Aorta (tissue), 5 donors: Measurements from ENCODE around the gene MCU. TPM values are rescaled to one million over a fixed set of nuclear protein-coding genes. Genes with fewer than 3 reads are reported as not detected.

Experiments
- ATAC-seq: fragments of 200-7000 bp; cut with Tn5 transposase; one replicate; pipeline ENCODE4 v1.9.1; 2022; ENCODE audit warnings: moderate library complexity; ENCODE audit not compliant: low FRiP score
- DNase-seq, 2 donors: peaks; one replicate each; pipeline ENCODE4 v3.0.0-alpha.2; 2020
- H3K27ac ChIP-seq, 2 donors: one replicate each; pipeline ENCODE4 v1.5.1; 2013; ENCODE audit warnings: low read length in 2 of 2, mild to moderate bottlenecking in 2 of 2, moderate library complexity in 2 of 2, control low read depth in 1 of 2, inconsistent platforms in 1 of 2, low read depth in 1 of 2
- H3K27me3 ChIP-seq, 2 donors: one replicate each; pipeline ENCODE4 v1.6.1; 2013; ENCODE audit warnings: control low read depth in 1 of 2, low read length in 1 of 2, mild to moderate bottlenecking in 1 of 2, moderate library complexity in 1 of 2; ENCODE audit not compliant: insufficient read depth in 2 of 2, control insufficient read depth in 1 of 2
- H3K36me3 ChIP-seq, 2 donors: one replicate each; pipeline ENCODE4 v1.6.1; 2013; ENCODE audit warnings: control low read depth in 1 of 2, low read length in 1 of 2, mild to moderate bottlenecking in 1 of 2; ENCODE audit not compliant: insufficient read depth in 2 of 2, control insufficient read depth in 1 of 2
- H3K4me1 ChIP-seq, 2 donors: one replicate each; pipeline ENCODE4 v1.6.1; 2013; ENCODE audit warnings: low read length in 2 of 2, control low read depth in 1 of 2, mild to moderate bottlenecking in 1 of 2, moderate library complexity in 1 of 2; ENCODE audit not compliant: insufficient read depth in 2 of 2, control insufficient read depth in 1 of 2
- H3K4me3 ChIP-seq, 2 donors: one replicate each; pipeline ENCODE4 v1.5.1; 2013; ENCODE audit warnings: low read length in 2 of 2, control low read depth in 1 of 2, mild to moderate bottlenecking in 1 of 2
- H3K9me3 ChIP-seq: one replicate; pipeline ENCODE4 v1.6.1; 2013; ENCODE audit warnings: mild to moderate bottlenecking, low read length; ENCODE audit not compliant: control insufficient read depth
- WGBS, 2 donors: extraction: QIAGEN DNeasy Blood & Tissue Kit; methylation state at CpG; one replicate each; pipeline ENCODE4 v1.1.7; 2013; 5-methylcytosine and 5-hydroxymethylcytosine counted together
- intact Hi-C, 2 donors: fragments of 100-400 bp; cut with DNase I; formaldehyde crosslinking; loops; one replicate each; pipeline versions ENCODE4 v1.14.2 to v1.15.0; 2022
- polyA plus RNA-seq, 2 donors: library from polyadenylated mRNA; stranded (reverse); fragments of 200-250 nt; gene quantifications; one replicate each; pipeline ENCODE4 v1.2.3, GENCODE V29; 2013
- total RNA-seq, 2 donors: library from RNA; stranded (reverse); fragmentation: NEBNext Ultra II Directional; extraction: Animal tissue kit (Norgen Biotek cat#: 25700); gene quantifications; one replicate each; pipeline ENCODE4 v1.2.1, GENCODE V29; 2021
- donor health status: healthy with polysubstance abuse.
- donor health status: Bipolar disorder and iron deficiency.
- donor health status: DM: no; HTN: no; CAD: no.
- donor health status: DM: no; HTN: no; CAD: no.
- donor health status: DM: yes; HTN: yes; CAD: no.

The MCU gene
- total and polyA plus RNA-seq, 4 donors = 18.3 to 45.6 (median 26.6) TPM

DNA sequence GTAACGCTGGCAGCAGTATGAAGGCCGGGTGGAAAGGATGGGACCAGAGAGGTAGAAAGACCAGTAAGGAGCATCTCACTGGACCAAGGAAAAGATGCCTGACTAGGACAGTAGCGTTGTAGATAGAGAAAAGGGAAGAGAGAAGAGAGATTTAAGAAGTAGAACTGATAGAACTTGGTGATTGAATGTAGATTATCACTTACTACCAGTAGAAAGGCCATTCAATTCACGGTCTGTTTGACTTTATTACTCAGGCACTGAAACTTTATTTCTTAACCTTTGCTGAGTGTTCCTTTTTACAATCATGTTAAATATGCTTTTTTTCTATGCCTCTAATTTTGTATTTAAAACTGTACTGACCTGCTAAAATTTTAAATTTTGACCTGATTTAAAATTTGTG, 12.2 kb downstream of the MCU start:
- WGBS, 2 donors = 91 to 92% methylated on average over 4 of the region's 4 CpGs
- Histone ChIP-seq H3K9me3 (no peaks in the 10 kb centered on the region), H3K27ac (no peak overlapping the region), H3K36me3 (no peaks in the 10 kb centered on the region), H3K4me3 (no peak overlapping the region), H3K4me1 (peaks cover 0 to 4% of the 10 kb centered on the region in 2 donors), H3K27me3 (no peaks in the 10 kb centered on the region)
- intact Hi-C loops = loop anchor here in 1 of 2 donors (5.0 kb wide), 2 partner anchors 33 to 128 kb away; no protein-coding TSS in a partner anchor
- ATAC-seq (no peak), DNase-seq (no peak)

DNA sequence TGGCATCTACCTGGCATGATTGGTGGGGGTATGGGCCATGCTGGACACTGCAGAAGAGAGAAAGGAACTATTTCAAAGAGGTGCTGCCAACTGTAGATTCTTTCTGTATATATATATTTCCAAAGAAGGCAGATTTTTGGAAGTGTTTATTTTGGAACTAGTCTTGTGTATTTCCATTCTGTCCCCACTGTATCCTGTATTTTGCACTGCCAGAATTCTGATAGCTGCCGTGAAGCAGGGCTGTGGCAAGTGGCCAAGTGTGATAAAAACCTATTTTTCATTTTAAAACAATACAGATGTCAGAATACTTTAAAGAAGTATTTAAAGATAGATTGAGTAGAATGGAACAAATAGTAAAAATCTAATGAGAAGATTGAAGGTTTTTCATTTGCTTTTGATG, 17.1 kb downstream of the MCU start:
- DNase-seq (no peak), ATAC-seq (peak; percentile 53)
- no peaks in the 10 kb centered on the region for H3K9me3 ChIP-seq
- peak overlapping the region; percentile 44 to 57 for H3K27ac ChIP-seq
- peaks cover 3 to 4% of the 10 kb centered on the region in 2 donors for H3K4me1 ChIP-seq
- H3K36me3 ChIP-seq = no peaks in the 10 kb centered on the region
- H3K27me3 ChIP-seq = no peaks in the 10 kb centered on the region
- WGBS, 2 donors = 3 to 5% methylated on average over 1 of the region's 1 CpG
- H3K4me3 ChIP-seq = no peak overlapping the region
- intact Hi-C loops = no loop called here

DNA sequence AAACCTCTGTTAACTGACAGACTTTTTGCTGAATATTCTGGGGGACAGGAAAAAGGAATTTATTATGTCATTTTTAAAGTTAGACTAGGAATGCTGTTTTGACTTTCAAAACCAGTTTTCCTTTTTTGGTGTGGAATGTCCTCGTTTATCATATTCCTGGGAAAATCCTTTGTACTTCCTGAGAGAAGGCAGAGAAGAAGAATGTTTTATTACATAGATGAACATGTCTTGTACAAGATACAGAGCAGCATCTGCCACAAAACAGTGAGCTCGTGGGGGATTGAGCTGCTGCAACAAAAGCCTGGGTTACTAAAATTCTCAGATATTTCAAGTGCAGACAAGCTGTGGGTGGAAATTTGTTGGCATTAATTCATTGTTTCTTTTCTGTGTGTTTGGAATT, 20.2 kb downstream of the MCU start:
- H3K36me3 ChIP-seq = peaks cover 0 to 1% of the 10 kb centered on the region in 2 donors
- DNase-seq = no peak
- ATAC-seq = peak; percentile 37
- intact Hi-C loops = no loop called here
- H3K4me1 ChIP-seq = peaks cover 3 to 6% of the 10 kb centered on the region in 2 donors
- H3K9me3 ChIP-seq = no peaks in the 10 kb centered on the region
- no peaks in the 10 kb centered on the region for H3K27me3 ChIP-seq
- peak overlapping the region in 1 of 2 donors; percentile 48 for H3K4me3 ChIP-seq
- 3 to 4% methylated on average over 2 of the region's 2 CpGs for WGBS, 2 donors
- peak overlapping the region; percentile 76 to 81 for H3K27ac ChIP-seq

DNA sequence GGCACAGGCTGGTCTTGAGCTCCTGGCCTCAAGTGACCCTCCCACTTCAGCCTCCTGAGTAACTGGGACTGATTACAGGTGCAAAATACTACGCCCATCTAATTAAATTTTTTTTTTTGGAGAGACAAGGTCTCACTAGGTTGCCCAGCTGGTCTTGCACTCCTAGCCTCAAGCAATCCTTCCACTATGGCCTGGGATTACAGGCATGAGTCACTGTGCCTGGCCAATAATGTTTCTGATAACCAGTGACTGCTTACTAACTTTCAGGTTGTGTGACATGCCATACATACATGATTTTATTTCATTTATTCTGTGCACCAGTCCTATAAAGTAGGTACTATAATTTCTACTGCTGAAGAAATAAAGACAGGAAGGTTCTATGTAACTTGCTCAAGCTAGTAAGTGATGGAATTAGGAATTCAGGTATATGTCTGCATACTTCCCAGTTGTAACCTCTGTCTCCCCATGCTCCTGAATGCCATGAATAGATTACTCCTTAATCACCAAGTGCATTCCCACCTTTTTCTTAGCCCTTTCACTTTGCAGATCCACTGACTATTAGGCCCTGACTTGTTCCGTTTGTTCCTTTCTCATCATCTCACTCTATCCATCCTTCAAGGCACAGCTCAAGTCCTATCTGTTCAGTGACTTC, 28.1 kb downstream of the MCU start:
- Histone ChIP-seq H3K4me3 (no peak overlapping the region), H3K9me3 (no peaks in the 10 kb centered on the region), H3K27me3 (no peaks in the 10 kb centered on the region), H3K36me3 (peaks cover 0 to under 1% of the 10 kb centered on the region in 2 donors), H3K4me1 (peaks cover 0 to 5% of the 10 kb centered on the region in 2 donors), H3K27ac (no peak overlapping the region)
- 95 to 97% methylated on average over 2 of the region's 2 CpGs for WGBS, 2 donors
- ATAC-seq (no peak), DNase-seq (no peak)
- intact Hi-C loops = no loop called here

DNA sequence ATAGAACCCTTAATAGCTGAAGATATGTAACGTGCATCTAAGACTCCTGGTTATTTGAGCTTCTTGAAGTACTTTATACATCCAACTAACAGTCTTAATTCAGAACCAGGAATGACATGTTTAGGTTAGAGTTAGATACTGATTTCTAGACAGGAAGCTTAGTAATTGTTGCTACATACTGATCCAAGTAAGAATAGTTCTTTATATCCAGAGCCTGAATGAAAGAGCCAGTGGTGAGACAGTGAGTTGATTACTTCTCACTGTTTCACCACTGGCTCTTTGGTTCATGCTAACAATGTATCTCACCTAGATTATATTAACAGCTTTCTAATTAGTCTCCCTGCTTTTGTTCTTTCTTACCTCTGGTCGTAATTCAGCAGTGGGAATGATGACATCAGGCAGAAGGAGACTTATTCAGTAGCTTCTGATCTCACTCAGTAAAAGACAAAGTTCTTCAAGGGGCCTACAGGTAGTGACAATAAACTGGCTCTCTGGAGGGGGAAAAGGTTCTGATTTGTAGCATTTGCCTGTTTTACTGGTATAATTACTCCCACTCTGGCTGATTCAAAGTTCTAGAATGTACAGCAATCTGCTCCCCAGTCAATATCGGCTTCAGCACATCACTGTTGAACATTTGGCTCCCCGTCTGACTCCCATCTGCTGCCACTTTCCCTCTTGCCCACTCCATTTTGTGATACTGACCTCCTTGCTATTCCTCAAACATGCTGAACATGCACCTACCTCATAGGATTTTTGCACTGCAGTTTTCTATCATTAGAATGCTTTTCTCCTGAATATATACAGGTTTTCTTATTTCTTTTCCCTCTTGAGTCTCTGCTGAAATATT, 29.1 kb downstream of the MCU start:
- no peak for ATAC-seq
- H3K9me3 ChIP-seq = no peaks in the 10 kb centered on the region
- H3K27ac ChIP-seq = peak overlapping the region in 1 of 2 donors; percentile 51
- no peak overlapping the region for H3K4me3 ChIP-seq
- no peak for DNase-seq
- no peaks in the 10 kb centered on the region for H3K27me3 ChIP-seq
- 75 to 77% methylated on average over 4 of the region's 4 CpGs for WGBS, 2 donors
- H3K36me3 ChIP-seq = peaks cover 0 to 1% of the 10 kb centered on the region in 2 donors
- intact Hi-C loops = no loop called here
- H3K4me1 ChIP-seq = peaks cover 0 to 5% of the 10 kb centered on the region in 2 donors

DNA sequence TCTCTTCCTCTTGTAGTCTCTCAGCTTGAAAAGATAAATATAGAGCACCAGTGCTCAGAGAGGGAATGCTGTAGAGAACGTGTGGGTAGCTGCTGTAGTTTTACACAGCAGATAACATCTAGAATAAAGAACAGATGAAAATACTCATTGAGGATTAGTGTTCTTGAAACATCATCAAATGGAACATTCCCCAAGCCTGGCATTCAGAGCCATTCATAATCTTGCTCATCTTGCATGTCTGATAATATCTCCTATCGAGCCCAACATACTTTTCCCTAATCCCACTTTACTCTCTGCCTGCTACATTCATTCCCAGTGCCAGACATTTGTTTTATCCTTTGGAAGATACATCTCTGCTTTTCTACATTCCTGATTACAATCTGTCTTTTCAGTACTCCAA, 35.2 kb downstream of the MCU start:
- ATAC-seq = no peak
- Histone ChIP-seq H3K9me3 (no peaks in the 10 kb centered on the region), H3K4me1 (no peaks in the 10 kb centered on the region), H3K36me3 (peaks cover 0 to 2% of the 10 kb centered on the region in 2 donors), H3K27ac (no peak overlapping the region), H3K27me3 (no peaks in the 10 kb centered on the region), H3K4me3 (no peak overlapping the region)
- DNase-seq = no peak
- intact Hi-C loops = no loop called here
- WGBS, 2 donors = 47 to 50% methylated on average over 2 of the region's 2 CpGs

DNA sequence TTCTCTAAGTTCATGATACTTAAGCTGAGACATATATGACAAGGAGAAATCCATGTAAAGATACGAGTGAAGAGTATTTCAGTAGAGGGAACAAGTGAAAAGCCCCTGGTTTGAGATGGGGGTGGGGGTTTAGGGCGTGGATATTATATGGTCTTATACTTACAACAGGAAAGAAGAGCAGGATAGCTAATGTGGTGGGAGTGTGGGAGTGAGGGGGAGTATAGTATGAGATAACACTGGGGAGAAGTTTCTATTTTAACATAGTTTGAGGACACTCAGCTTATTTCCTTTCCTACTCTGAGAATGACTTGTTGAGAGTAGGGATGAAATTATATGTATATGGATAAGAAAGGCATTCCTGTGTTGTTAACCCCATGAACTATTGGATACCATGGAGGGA, 36.5 kb downstream of the MCU start:
- H3K9me3 ChIP-seq = no peaks in the 10 kb centered on the region
- no peak overlapping the region for H3K27ac ChIP-seq
- WGBS, 2 donors = 89 to 91% methylated on average over 2 of the region's 2 CpGs
- DNase-seq (no peak), ATAC-seq (no peak)
- peaks cover 0 to 2% of the 10 kb centered on the region in 2 donors for H3K36me3 ChIP-seq
- intact Hi-C loops = no loop called here
- H3K27me3 ChIP-seq = no peaks in the 10 kb centered on the region
- no peak overlapping the region for H3K4me3 ChIP-seq
- H3K4me1 ChIP-seq = no peaks in the 10 kb centered on the region

DNA sequence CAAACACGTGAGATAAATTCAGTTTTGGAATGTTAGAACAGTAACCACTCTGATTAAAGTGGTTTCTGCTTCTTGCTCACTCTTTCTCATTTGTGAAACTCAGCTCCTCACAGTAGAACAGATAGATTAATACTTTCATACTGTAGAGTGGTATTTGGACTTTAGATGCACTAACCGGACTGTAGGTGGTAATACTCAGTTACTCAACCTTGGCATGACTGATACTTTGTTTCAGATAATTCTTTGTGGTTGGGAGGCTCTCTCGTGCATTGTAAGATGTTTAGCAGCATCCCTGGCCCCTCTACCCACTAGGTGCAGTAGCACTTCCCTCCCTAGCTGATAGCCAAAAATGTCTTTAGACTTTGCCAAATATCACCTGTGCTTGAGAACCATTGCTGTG, 37.6 kb downstream of the MCU start:
- Histone ChIP-seq H3K36me3 (peaks cover 0 to 2% of the 10 kb centered on the region in 2 donors), H3K4me1 (no peaks in the 10 kb centered on the region), H3K4me3 (no peak overlapping the region), H3K27ac (no peak overlapping the region), H3K9me3 (no peaks in the 10 kb centered on the region), H3K27me3 (no peaks in the 10 kb centered on the region)
- no peak for ATAC-seq
- no peak for DNase-seq
- intact Hi-C loops = no loop called here
- 50 to 55% methylated on average over 3 of the region's 3 CpGs for WGBS, 2 donors
